Osteocyte (in vitro differentiated cells): ENCODE measurements around the gene CFAP251. TPM values are rescaled to one million over a fixed set of nuclear protein-coding genes. Genes with fewer than 3 reads are reported as not detected.
"Not testable (repeated sequence)": the region's sequence is repeated elsewhere in the genome, so short reads cannot be mapped to it uniquely, and the experiment has no call there.

Experiments used
- DNase-seq: peaks from one replicate; pipeline ENCODE4 v3.0.0; 2021; ENCODE audit warnings: mixed read lengths; ENCODE audit not compliant: unreplicated experiment; ENCODE audit errors: extremely low spot score
- H3K27ac Mint-ChIP-seq: one replicate; pipeline ENCODE4 v1.8.0; 2021; ENCODE audit warnings: mild to moderate bottlenecking, mixed read lengths; ENCODE audit not compliant: unreplicated experiment
- H3K27me3 Mint-ChIP-seq: one replicate; pipeline ENCODE4 v1.8.0; 2021; ENCODE audit warnings: mixed read lengths; ENCODE audit not compliant: unreplicated experiment
- H3K36me3 Mint-ChIP-seq: one replicate; pipeline ENCODE4 v1.8.0; 2021; ENCODE audit warnings: mixed read lengths; ENCODE audit not compliant: unreplicated experiment
- H3K4me1 Mint-ChIP-seq: one replicate; pipeline ENCODE4 v1.8.0; 2021; ENCODE audit warnings: mixed read lengths; ENCODE audit not compliant: unreplicated experiment
- H3K4me3 Mint-ChIP-seq: one replicate; pipeline ENCODE4 v1.8.0; 2021; ENCODE audit warnings: mild to moderate bottlenecking, moderate library complexity, mixed read lengths; ENCODE audit not compliant: unreplicated experiment
- H3K9me3 Mint-ChIP-seq: one replicate; pipeline ENCODE4 v1.8.0; 2021; ENCODE audit warnings: mixed read lengths; ENCODE audit not compliant: unreplicated experiment
- total RNA-seq: library from RNA; stranded (reverse); gene quantifications from 2 replicates; pipeline ENCODE4 v1.2.1, GENCODE V29; 2021
- TF ChIP-seq, protein P1 (sequence below): fragments of 200-600 bp; sonication (generic); IDR thresholded peaks from 2 replicates; pipeline ENCODE4 v1.5.0; 2021; ENCODE audit warnings: antibody characterized with exemption, mild to moderate bottlenecking, moderate library complexity

The CFAP251 gene
- total RNA-seq, 1 donor from 2014 or later = 2.6 TPM

DNA sequence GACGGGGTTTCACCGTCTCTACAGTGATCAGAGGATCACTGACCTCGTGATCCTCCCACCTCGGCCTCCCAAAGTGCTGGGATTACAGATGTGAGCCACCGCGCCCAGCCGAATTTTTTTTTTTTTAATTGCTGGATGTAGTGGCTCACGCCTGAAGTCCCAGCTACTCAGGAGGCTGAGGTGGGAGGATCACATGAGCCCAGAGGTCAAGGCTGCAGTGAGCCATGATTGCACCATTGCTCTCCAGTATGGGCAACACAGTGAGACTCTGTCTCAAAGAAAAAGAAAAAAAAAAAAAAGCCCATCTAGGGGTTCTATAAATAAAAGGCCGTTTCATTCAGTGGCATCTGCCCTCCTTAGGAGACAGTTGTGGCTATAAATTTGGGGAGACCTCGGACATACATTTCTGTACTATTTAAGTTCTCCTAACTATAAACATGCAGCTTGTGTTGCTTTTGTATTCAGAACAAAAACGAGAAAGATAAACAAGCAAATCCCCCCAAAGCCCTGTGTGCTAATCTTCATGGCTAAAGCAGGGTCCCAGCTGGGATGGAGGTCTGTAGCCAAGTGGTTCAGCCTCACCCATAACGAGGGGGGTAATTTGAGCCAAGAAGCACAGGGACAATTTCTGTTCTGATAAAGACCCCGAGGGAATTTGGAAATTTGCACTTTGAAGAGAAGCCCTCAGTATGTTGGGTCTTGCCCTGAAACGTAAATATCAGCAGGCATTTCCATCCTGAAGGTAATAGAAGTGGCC, 68.3 kb downstream of the CFAP251 start:
- no peak overlapping the region for H3K4me3 Mint-ChIP-seq
- TF ChIP-seq, protein P1, sequence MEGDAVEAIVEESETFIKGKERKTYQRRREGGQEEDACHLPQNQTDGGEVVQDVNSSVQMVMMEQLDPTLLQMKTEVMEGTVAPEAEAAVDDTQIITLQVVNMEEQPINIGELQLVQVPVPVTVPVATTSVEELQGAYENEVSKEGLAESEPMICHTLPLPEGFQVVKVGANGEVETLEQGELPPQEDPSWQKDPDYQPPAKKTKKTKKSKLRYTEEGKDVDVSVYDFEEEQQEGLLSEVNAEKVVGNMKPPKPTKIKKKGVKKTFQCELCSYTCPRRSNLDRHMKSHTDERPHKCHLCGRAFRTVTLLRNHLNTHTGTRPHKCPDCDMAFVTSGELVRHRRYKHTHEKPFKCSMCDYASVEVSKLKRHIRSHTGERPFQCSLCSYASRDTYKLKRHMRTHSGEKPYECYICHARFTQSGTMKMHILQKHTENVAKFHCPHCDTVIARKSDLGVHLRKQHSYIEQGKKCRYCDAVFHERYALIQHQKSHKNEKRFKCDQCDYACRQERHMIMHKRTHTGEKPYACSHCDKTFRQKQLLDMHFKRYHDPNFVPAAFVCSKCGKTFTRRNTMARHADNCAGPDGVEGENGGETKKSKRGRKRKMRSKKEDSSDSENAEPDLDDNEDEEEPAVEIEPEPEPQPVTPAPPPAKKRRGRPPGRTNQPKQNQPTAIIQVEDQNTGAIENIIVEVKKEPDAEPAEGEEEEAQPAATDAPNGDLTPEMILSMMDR = no peak

GRCh38 chr12:121988519-121988918, 70.1 kb downstream of the CFAP251 start:
- H3K27ac Mint-ChIP-seq, H3K27me3 Mint-ChIP-seq, H3K9me3 Mint-ChIP-seq, H3K36me3 Mint-ChIP-seq, H3K4me1 Mint-ChIP-seq, H3K4me3 Mint-ChIP-seq, DNase-seq: not testable (repeated sequence)

More for the DNA sequence above, 68.3 kb downstream of the CFAP251 start:
- Mint-ChIP-seq H3K4me1 (no peaks in the 10 kb centered on the region), H3K36me3 (no peaks in the 10 kb centered on the region), H3K27me3 (no peaks in the 10 kb centered on the region), H3K27ac (no peak overlapping the region), H3K9me3 (no peaks in the 10 kb centered on the region)
- no peak for DNase-seq

DNA sequence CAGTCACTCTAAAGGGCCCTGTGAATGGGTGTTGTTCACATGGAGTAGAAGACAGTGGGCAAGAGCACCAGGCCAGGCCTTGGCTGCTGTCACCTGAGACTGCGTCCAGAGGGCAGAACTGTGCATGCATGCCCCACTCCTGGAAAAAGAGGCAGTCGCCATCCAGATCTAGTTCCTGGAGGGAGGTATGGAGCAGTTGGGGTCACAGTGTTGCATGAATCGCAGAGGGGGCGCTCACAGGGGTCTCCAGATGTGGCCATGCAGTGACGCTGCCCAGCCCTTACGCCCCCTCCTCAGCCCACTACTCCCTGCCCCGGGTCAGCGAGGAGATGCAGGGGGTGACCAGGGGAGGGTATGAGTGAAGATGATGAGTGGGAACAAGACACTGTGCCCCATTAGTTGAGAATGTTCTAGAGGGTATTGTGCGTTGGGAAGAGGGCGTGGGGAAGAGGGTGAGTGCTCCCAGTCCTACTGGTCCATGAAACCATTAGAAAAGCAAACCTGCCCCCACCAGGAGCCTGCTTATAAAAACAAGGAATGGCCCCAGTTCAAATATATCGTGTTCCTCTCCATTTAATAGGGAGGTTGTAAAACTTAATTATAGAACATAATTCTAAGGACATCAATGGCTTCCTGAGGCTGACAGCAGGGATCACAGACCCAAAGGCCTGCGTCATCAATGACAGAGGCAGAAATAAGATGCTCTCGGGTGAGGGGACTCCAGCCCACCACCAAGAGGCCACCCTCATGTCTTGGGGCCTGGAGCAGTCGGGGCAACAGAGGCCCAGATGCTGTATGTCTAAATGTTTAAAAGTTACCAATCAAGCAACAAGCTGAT, 71.1 kb downstream of the CFAP251 start:
- TF ChIP-seq, protein P1 = no peak
- Mint-ChIP-seq H3K9me3 (no peaks in the 10 kb centered on the region), H3K4me3 (no peak overlapping the region), H3K27ac (no peak overlapping the region), H3K36me3 (no peaks in the 10 kb centered on the region), H3K27me3 (no peaks in the 10 kb centered on the region), H3K4me1 (peaks cover 4% of the 10 kb centered on the region)
- DNase-seq = no peak

- no peaks in the 10 kb centered on the region for H3K9me3 Mint-ChIP-seq
- no peaks in the 10 kb centered on the region for H3K27me3 Mint-ChIP-seq
- no peaks in the 10 kb centered on the region for H3K36me3 Mint-ChIP-seq
- no peak overlapping the region for H3K4me3 Mint-ChIP-seq
- H3K27ac Mint-ChIP-seq = no peak overlapping the region
- peaks cover 4% of the 10 kb centered on the region for H3K4me1 Mint-ChIP-seq
- DNase-seq = no peak
- TF ChIP-seq, protein P1 = no peak
These were observed 71.8 kb downstream of the CFAP251 start for GRCh38 chr12:121990114-121990647.

DNA sequence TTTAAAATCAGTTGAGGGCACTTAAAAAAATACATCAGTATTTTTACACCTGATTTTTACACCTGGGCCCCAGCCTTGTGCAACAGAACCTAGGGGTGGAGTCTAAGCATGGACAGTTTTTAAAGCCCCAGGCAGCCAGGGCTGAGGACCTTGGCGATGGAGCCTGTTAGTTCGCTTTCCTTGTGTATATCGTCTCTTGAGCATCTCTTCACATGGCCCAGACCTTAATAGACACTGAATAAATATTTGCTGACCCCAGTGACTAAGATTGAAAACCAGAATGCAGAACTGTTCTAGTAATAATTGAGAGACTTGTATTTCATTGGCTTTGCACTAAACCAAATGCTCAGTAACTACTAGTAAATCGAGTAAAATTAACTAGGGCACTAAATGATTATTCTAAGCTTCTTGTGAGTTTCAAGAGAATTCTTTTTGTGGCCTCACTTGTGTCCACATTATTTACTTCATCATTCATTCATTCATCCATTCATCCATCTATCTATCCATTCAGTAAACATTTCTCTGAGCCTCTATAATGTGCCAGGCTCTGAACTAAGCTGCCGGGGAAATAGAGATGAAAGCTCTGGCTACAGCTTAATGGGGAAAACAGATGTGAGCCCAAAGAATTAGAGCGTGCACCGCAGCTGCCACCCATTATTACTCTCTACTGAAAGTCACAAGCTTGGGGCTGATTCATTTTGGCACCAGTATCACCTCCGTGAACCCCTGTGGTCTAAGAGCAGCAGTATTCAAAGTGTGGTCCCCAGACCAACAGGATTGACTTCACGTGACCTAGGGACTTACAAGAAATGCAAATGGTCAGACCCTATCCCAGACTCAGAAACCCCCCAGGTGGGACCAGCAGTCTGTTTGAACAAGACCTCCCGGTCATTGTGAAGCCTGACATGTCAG, 72.6 kb downstream of the CFAP251 start:
- Mint-ChIP-seq H3K9me3 (no peaks in the 10 kb centered on the region), H3K4me1 (peaks cover 4% of the 10 kb centered on the region), H3K36me3 (no peaks in the 10 kb centered on the region), H3K4me3 (no peak overlapping the region), H3K27ac (no peak overlapping the region), H3K27me3 (no peaks in the 10 kb centered on the region)
- DNase-seq = no peak
- TF ChIP-seq, protein P1 = no peak
